ENCODE measurements around the gene ZDHHC14.
"Not testable (repeated sequence)": the region's sequence is repeated elsewhere in the genome, so short reads cannot be mapped to it uniquely, and the experiment has no call there.

ZDHHC14 gene

GRCh38 chr6:157711060-157711459 lies 330.1 kb downstream of the ZDHHC14 start:
- Histone ChIP-seq H3K36me3 (ENCODE audit: control insufficient read depth, insufficient read depth, low read length) (no peaks in the 10 kb centered on the region), H3K9ac (ENCODE audit: low read length) (no peak overlapping the region), H3K4me1 (ENCODE audit: control insufficient read depth, insufficient read depth, low read length) (no peaks in the 10 kb centered on the region), H3K4me3 (ENCODE audit: low read length) (no peak overlapping the region), H3K27ac (ENCODE audit: low read depth, low read length) (no peak overlapping the region), H3K27me3 (ENCODE audit: control insufficient read depth, insufficient read depth, low read length) (no peaks in the 10 kb centered on the region)

GRCh38 chr6:157712585-157713295 lies 331.8 kb downstream of the ZDHHC14 start:
- Histone ChIP-seq H3K4me3 (ENCODE audit: low read length) (no peak overlapping the region), H3K36me3 (ENCODE audit: control insufficient read depth, insufficient read depth, low read length) (no peaks in the 10 kb centered on the region), H3K9ac (ENCODE audit: low read length) (no peak overlapping the region), H3K4me1 (ENCODE audit: control insufficient read depth, insufficient read depth, low read length) (no peaks in the 10 kb centered on the region), H3K27me3 (ENCODE audit: control insufficient read depth, insufficient read depth, low read length) (no peaks in the 10 kb centered on the region), H3K27ac (ENCODE audit: low read depth, low read length) (no peak overlapping the region)

DNA sequence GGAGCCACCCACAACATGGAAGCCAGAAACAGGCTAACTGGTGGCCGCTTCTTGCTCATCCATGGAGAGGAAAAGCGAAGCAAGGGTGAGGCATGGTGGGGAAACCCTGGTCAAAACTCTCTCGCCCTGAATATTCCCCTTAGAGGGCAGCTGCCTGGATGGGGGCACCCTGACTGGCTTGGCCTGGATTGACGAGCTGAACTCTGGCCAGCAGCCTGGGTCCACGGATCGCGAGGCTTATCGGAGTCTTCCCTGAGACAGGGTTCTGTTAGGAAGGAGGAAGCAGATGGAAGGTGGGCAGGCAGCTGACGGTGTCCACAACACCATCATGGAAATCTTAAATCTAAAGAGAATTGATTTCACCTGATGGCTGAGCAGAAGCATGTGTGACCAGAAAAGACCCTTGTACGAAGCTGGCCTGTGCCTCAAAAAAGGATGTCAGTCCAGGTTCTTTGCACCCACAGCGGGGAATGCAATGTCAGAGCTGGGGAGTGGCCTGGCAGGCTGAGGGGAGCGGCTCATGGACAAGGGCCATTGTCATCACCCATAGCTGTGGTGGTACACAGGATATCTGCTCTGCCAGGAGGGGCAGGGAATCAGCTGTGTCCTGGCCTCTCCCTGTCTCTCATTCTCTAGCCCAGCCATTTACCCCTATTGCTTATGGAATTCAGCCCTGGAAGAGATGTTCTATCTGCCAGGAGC lies 332.6 kb downstream of the ZDHHC14 start:
- no peaks in the 10 kb centered on the region for H3K27me3 ChIP-seq (ENCODE audit: control insufficient read depth, insufficient read depth, low read length)
- no peak overlapping the region for H3K9ac ChIP-seq (ENCODE audit: low read length)
- H3K36me3 ChIP-seq (ENCODE audit: control insufficient read depth, insufficient read depth, low read length) = no peaks in the 10 kb centered on the region
- no peak overlapping the region for H3K4me3 ChIP-seq (ENCODE audit: low read length)
- no peaks in the 10 kb centered on the region for H3K4me1 ChIP-seq (ENCODE audit: control insufficient read depth, insufficient read depth, low read length)
- H3K27ac ChIP-seq (ENCODE audit: low read depth, low read length) = no peak overlapping the region

DNA sequence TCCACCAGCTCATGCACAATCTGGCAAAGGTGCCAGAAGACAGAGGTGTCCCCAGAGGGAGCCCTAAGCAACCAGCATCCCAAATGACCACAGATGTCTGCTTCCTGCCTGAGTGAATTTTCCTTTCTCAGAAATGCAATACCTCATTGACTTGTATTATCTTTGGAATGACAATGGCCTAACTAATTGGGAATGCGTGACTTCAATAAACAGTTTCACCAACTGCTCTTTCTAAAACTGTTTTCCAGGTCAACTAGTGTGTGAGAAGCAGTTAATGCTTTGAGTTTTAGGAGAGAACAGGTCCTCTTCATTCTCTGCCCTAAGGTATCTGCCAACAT lies 333.1 kb downstream of the ZDHHC14 start:
- no peaks in the 10 kb centered on the region for H3K4me1 ChIP-seq (ENCODE audit: control insufficient read depth, insufficient read depth, low read length)
- no peaks in the 10 kb centered on the region for H3K36me3 ChIP-seq (ENCODE audit: control insufficient read depth, insufficient read depth, low read length)
- no peaks in the 10 kb centered on the region for H3K27me3 ChIP-seq (ENCODE audit: control insufficient read depth, insufficient read depth, low read length)
- no peak overlapping the region for H3K4me3 ChIP-seq (ENCODE audit: low read length)
- H3K9ac ChIP-seq (ENCODE audit: low read length) = no peak overlapping the region
- no peak overlapping the region for H3K27ac ChIP-seq (ENCODE audit: low read depth, low read length)

DNA sequence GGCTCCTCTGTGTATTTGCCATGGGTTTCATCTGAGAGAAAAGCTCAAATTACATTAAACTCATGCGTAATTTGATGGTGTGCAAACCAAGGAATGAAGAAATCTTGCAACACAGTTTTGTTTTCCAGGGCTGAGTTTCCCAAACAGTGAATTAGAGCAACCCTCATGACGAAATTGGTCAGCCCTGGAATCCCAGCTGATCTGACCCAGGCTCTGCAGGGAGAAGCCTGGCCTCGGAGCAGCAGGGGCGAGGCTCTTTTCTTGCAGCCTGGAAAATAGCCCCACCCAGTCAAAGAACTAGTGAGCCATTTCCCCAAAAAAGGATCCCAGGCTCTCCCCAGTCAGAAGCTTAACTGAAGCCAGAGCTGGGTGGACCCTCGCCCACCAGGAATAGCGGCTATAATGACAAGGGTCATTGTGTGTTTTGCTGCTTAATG lies 334.8 kb downstream of the ZDHHC14 start:
- peak overlapping the region; percentile 6 for H3K27ac ChIP-seq (ENCODE audit: low read depth, low read length)
- H3K9ac ChIP-seq (ENCODE audit: low read length) = no peak overlapping the region
- H3K4me1 ChIP-seq (ENCODE audit: control insufficient read depth, insufficient read depth, low read length) = no peaks in the 10 kb centered on the region
- H3K36me3 ChIP-seq (ENCODE audit: control insufficient read depth, insufficient read depth, low read length) = no peaks in the 10 kb centered on the region
- H3K4me3 ChIP-seq (ENCODE audit: low read length) = no peak overlapping the region
- no peaks in the 10 kb centered on the region for H3K27me3 ChIP-seq (ENCODE audit: control insufficient read depth, insufficient read depth, low read length)

DNA sequence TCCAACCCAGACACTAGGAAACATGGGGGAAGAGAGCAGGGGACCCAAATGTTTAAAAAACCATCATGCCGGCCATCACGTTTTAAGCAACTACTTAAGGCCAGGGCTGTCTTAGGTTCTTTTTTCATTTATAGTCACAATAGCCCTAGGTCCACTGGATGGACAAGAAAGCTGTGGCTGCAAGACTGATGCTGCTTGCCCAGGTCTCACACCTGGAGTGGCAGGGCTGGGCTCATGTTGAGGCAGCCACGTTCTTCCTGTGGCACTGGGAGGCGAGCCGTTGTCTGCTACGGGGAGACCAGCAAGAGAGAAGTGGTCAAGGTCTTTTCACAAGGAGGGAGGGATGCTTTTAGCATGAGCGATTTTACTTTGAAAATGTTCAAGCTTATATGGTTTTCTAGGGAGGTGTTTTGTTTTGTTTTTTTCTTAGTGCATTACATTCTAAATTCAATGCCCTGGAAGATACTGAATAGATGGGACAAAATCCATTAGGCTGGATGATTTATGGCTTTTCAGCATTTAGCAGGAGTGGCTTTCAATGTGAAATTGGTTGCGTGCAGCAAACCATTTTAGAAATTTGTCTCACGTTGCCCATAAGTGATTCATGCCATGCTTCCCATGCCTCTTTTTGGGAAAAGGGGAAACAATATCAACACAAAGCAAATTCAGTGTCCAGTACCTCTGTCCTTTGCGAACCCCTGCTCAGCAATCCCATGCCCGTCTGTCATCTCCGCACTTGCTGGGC lies 335.4 kb downstream of the ZDHHC14 start:
- no peak overlapping the region for H3K4me3 ChIP-seq (ENCODE audit: low read length)
- H3K9ac ChIP-seq (ENCODE audit: low read length) = no peak overlapping the region
- no peaks in the 10 kb centered on the region for H3K36me3 ChIP-seq (ENCODE audit: control insufficient read depth, insufficient read depth, low read length)
- H3K4me1 ChIP-seq (ENCODE audit: control insufficient read depth, insufficient read depth, low read length) = no peaks in the 10 kb centered on the region
- peak overlapping the region; percentile 6 for H3K27ac ChIP-seq (ENCODE audit: low read depth, low read length)
- no peaks in the 10 kb centered on the region for H3K27me3 ChIP-seq (ENCODE audit: control insufficient read depth, insufficient read depth, low read length)

DNA sequence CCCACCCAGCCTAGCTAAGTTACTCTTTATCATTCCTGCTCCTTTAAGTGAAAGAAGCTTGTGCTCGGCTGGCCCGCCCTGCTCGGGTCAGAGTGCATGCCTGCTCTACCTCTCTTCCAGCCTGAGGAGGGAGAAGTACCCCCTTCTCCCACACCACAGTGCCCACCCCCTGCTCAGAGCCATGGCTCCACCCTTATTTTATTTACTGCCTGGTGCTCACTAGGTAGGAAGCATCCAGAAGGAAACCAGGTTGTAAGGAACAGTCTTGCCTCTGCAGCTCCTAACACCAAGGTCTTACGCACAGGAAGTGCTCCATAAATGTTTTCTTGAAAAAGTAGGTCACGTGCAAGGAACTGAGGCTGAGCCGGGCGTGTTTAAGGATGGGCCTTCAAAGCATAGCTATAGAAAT lies 336.4 kb downstream of the ZDHHC14 start:
- no peaks in the 10 kb centered on the region for H3K36me3 ChIP-seq (ENCODE audit: control insufficient read depth, insufficient read depth, low read length)
- H3K27ac ChIP-seq (ENCODE audit: low read depth, low read length) = no peak overlapping the region
- no peak overlapping the region for H3K4me3 ChIP-seq (ENCODE audit: low read length)
- no peaks in the 10 kb centered on the region for H3K4me1 ChIP-seq (ENCODE audit: control insufficient read depth, insufficient read depth, low read length)
- H3K27me3 ChIP-seq (ENCODE audit: control insufficient read depth, insufficient read depth, low read length) = no peaks in the 10 kb centered on the region
- H3K9ac ChIP-seq (ENCODE audit: low read length) = no peak overlapping the region

DNA sequence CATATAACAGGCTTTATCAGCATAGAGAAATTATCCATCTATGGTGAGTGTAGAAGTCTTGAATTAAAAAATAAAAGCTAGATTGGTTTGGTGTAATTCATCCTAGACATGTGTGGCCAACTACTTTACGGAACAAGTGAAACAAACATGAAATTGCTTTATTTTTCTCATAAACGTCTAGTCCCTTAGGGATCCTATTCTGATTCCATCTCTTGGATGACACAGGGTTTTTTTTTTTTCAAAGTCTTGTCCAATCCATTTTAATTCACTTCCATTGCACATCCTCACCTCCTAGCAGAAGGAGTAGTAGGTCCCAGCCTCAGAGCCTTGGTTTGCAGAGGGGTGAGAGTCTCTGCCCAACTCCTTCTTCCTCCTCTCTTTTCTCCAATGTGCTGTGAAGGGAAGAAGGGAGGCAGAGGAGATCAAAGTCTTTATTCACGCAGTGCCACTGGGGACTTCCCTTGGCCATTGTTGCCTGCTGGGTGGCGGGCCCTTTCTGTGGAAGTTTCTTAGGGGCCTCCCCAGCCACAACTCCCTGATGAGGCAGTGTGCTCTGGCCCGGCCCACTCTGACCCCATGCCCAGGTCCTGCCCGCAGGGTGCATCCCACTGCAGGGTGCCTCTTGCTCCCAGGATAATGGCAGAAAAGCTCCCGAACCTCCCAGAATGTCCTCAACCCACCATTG lies 337.7 kb downstream of the ZDHHC14 start:
- no peak overlapping the region for H3K27ac ChIP-seq (ENCODE audit: low read depth, low read length)
- H3K4me1 ChIP-seq (ENCODE audit: control insufficient read depth, insufficient read depth, low read length) = no peaks in the 10 kb centered on the region
- H3K36me3 ChIP-seq (ENCODE audit: control insufficient read depth, insufficient read depth, low read length) = no peaks in the 10 kb centered on the region
- H3K27me3 ChIP-seq (ENCODE audit: control insufficient read depth, insufficient read depth, low read length) = no peaks in the 10 kb centered on the region
- H3K4me3 ChIP-seq (ENCODE audit: low read length) = no peak overlapping the region
- no peak overlapping the region for H3K9ac ChIP-seq (ENCODE audit: low read length)

GRCh38 chr6:157720964-157721363 lies 340.0 kb downstream of the ZDHHC14 start:
- not testable (repeated sequence) for H3K27ac ChIP-seq (ENCODE audit: low read depth, low read length); H3K27me3 ChIP-seq (ENCODE audit: control insufficient read depth, insufficient read depth, low read length); H3K4me1 ChIP-seq (ENCODE audit: control insufficient read depth, insufficient read depth, low read length); H3K36me3 ChIP-seq (ENCODE audit: control insufficient read depth, insufficient read depth, low read length); H3K4me3 ChIP-seq (ENCODE audit: low read length); H3K9ac ChIP-seq (ENCODE audit: low read length)

DNA sequence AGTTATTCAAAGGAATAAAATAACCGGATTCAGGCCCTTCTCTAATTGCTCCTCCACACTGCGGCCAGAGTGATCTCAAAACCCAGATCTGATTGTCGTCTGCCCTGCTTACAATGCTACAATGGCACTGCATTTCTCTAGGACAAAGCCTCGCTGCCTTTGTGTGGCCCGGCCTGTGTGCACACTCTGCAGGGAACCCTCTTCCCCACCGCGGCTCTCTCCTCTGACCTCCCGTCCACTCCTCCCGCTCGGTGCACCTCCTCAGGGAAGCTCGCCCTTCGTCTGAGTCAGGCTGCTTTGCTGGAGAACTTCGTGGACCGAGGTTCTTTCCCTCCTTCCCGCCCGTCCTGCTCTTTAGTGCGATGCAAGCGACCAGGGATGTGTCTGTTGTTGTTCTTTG lies 340.4 kb downstream of the ZDHHC14 start:
- H3K36me3 ChIP-seq (ENCODE audit: control insufficient read depth, insufficient read depth, low read length) = no peaks in the 10 kb centered on the region
- H3K27me3 ChIP-seq (ENCODE audit: control insufficient read depth, insufficient read depth, low read length) = no peaks in the 10 kb centered on the region
- H3K4me1 ChIP-seq (ENCODE audit: control insufficient read depth, insufficient read depth, low read length) = no peaks in the 10 kb centered on the region
- no peak overlapping the region for H3K27ac ChIP-seq (ENCODE audit: low read depth, low read length)
- no peak overlapping the region for H3K4me3 ChIP-seq (ENCODE audit: low read length)
- no peak overlapping the region for H3K9ac ChIP-seq (ENCODE audit: low read length)

DNA sequence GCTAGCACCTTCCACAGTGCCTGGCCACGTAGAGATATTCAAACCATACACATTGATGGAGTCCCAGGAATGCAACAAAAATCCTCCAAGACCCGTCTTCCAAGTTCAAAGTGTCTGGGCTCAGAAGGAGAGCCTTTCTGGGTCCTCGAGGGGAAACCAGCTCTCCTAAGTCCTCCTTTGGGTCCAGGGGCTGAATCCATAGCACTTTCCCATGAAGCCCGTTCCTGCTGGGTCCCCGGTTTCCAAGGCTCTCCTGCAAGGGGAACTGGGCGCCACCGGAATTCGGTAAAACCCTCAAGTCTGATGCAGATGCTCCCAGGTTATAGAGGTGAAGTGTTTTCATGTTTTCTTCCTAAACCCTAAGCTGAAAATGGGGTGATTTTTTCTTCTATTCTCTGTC lies 340.8 kb downstream of the ZDHHC14 start:
- no peaks in the 10 kb centered on the region for H3K4me1 ChIP-seq (ENCODE audit: control insufficient read depth, insufficient read depth, low read length)
- no peak overlapping the region for H3K9ac ChIP-seq (ENCODE audit: low read length)
- H3K27ac ChIP-seq (ENCODE audit: low read depth, low read length) = no peak overlapping the region
- H3K4me3 ChIP-seq (ENCODE audit: low read length) = no peak overlapping the region
- no peaks in the 10 kb centered on the region for H3K36me3 ChIP-seq (ENCODE audit: control insufficient read depth, insufficient read depth, low read length)
- no peaks in the 10 kb centered on the region for H3K27me3 ChIP-seq (ENCODE audit: control insufficient read depth, insufficient read depth, low read length)

DNA sequence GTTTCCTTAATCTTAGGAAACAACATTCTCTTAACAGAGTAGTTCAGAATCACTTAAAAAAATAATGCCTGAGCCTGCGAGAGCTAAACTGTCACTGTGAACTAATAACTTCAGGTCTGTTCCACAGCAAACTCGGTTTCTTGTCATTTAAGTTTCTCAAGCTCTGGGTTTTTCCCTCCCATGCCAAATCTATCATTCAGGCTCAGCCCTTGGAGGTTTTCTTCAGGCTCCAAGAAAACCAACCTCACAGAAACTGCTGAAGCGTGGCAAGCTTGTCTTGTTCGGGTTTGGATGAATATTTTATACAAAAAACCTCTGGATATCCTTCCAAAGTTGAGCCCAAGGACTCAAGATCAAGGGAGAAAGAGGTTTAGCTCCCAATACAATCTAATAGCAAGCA lies 342.4 kb downstream of the ZDHHC14 start:
- no peak overlapping the region for H3K27ac ChIP-seq (ENCODE audit: low read depth, low read length)
- no peak overlapping the region for H3K9ac ChIP-seq (ENCODE audit: low read length)
- no peaks in the 10 kb centered on the region for H3K27me3 ChIP-seq (ENCODE audit: control insufficient read depth, insufficient read depth, low read length)
- H3K4me3 ChIP-seq (ENCODE audit: low read length) = no peak overlapping the region
- H3K36me3 ChIP-seq (ENCODE audit: control insufficient read depth, insufficient read depth, low read length) = no peaks in the 10 kb centered on the region
- no peaks in the 10 kb centered on the region for H3K4me1 ChIP-seq (ENCODE audit: control insufficient read depth, insufficient read depth, low read length)
